Amygdala (tissue), 56 donors: ENCODE measurements around the gene KLHDC8B.
"Not testable (repeated sequence)": the region's sequence is repeated elsewhere in the genome, so short reads cannot be mapped to it uniquely, and the experiment has no call there.

Experiments used
- DNase-seq, 56 donors: peaks; one replicate each; lab custom pipeline; 2025; lab: John Stamatoyannopoulos, UW

KLHDC8B gene

GRCh38 chr3:49180116-49180515 is 8.7 kb downstream of the KLHDC8B start:
- no peak for DNase-seq

- no peak for DNase-seq
Measured at GRCh38 chr3:49181351-49181750, 10.0 kb downstream of the KLHDC8B start.

- DNase-seq, result no peak
Measured at GRCh38 chr3:49182682-49183081, 11.3 kb downstream of the KLHDC8B start.

DNA sequence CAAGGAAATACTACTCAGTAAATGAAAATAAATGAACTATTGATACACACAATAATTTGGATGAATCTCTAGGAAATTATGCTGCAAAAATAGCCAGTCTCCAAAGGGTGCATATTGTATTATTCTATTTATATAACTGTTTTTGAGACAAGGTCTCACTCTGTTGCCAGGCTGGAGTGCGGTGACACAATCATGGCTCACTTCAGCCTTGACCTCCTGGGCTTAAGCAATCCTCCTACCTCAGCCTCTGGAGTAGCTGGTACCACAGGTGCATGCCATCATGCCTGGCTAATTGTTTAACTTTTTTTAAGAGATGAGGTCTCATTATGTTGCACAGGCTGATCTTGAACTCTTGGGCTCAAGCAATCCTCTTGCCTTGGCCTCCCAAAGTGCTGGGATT is 12.5 kb downstream of the KLHDC8B start:
- DNase-seq, result no peak

- DNase-seq, result no peak
Measured at GRCh38 chr3:49191741-49192140, 20.3 kb downstream of the KLHDC8B start.

DNA sequence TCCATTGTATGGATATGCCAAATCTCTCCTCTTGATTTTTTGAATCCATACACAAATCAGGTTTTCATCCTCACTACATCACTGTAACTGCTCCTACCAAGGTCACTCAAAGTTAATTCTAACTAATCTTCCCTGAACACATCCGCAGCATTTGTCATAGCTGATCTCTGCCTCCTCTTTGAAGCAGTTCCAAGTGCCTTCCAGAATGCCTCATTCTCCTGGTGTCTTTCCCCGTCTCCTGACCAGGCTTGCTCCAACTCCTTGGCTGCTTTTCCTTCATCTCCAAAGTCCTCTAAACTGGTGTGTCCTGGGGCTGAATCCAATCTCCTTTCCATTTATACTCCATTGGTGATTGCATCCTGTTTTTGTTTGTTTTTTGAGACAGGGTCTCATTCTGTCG is 26.8 kb downstream of the KLHDC8B start:
- no peak for DNase-seq

DNA sequence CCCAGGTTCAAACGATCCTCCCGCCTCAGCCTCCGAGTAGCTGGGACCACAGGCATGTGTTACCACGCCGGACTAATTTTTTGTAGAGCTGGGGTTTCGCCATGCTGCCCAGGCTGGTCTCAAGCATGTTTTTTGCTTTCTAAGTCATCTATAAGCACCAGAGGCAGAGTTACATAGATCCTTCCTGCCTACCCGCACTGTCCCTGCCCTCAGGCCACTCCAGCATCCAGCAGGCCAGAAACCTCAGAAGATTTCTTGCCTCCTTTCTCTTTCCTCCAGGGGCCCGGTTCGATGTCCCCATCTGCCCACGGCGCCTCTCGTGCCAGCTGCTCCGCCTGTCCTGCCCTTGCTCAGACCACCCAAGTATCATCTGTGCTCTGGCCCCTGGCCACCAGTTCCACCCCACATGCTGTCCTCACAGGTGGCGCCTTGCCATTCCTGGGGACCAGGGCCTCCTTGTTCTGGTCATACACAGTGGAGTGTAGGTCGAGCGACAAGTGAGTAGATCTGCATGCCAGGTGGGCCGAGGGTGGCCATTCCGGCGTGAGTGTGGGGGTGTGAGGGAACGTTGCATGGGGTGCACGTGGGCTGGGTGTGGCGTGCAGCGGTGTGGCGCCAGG is 27.3 kb downstream of the KLHDC8B start:
- no peak for DNase-seq

- peak in 40 of 56 donors; percentile 4 to 86 (median 40) for DNase-seq
Measured at GRCh38 chr3:49199239-49199899, 28.0 kb downstream of the KLHDC8B start.

DNA sequence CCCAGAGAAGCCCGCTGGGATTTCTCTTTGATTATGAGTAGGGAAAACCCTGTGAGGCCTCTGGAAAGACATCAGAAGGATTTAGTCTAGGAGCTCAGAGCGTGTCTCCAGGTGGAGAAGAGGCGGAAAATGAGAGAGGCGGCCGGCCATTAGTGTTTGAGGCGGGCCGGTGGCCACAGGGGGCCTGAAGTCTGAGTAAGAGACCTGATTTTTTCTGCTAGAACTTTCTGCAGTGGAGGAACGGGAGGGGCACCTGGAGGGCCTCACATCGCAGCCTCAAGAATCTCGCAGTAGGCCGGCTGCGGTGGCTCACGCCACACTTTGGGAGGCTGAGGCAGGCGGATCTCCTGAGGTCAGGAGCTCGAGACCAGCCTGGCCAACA is 28.5 kb downstream of the KLHDC8B start:
- no peak for DNase-seq

DNA sequence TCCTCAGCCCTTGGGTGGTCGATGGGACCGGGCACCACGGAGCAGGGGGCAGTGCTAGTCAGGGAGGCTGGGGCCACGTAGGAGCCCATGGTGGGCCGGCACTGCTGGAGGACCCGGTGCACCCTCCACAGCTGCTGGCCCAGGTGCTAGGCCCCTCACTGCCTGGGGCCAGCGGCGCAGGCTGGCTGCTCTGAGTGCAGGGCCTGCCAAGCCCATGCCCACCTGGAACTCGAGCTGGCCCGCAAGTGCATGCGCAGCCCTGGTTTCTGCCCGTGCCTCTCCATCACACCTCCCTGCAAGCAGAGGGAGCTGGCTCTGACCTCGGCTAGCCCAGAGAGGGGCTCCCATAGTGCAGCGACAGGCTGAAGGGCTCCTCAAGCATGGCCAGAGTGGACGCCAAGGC is 42.1 kb downstream of the KLHDC8B start:
- no peak for DNase-seq

DNA sequence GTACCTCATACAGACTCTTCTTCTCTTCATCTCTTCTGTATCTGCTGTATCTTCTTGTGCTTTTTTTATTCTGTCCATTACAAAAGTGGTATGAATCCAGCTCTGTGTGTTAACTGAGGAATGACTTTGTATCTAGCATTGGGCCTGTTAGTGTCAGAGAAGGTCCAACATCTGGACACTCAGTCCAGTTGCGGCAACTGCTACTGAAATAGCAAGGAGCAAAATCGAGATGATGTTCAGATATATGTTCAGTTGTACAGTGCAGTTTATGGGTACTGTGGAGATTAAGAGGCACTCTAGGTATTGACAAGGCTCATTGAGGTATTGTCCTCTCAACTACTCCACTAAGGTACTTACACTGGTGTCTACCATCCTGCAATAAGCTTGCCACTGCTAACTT is 42.6 kb downstream of the KLHDC8B start:
- DNase-seq, result no peak

DNA sequence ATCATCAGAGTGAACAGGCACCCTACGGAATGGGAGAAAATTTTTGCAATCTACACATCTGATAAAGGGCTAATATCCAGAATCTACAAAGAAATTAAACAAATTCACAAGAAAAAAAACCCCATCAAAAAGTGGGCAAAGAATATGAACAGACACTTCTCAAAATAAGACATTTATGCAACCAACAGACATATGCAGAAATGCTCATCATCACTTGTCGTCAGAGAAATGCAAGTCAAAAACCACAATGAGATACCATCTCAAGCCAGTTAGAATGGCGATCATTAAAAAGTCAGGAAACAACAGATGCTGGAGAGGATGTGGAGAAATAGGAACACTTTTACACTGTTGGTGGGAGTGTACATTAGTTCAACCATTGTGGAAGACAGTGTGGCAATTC is 45.3 kb downstream of the KLHDC8B start:
- not testable (repeated sequence) for DNase-seq

- not testable (repeated sequence) for DNase-seq
Measured at GRCh38 chr3:49217108-49217507, 45.7 kb downstream of the KLHDC8B start.

- peak in 8 of 56 donors; percentile 0 to 36 (median 5) for DNase-seq
Measured at GRCh38 chr3:49217688-49218470, 46.5 kb downstream of the KLHDC8B start.

- DNase-seq, result peak in 8 of 56 donors; percentile 3 to 27 (median 13)
Measured at GRCh38 chr3:49218471-49218989, 47.1 kb downstream of the KLHDC8B start.

DNA sequence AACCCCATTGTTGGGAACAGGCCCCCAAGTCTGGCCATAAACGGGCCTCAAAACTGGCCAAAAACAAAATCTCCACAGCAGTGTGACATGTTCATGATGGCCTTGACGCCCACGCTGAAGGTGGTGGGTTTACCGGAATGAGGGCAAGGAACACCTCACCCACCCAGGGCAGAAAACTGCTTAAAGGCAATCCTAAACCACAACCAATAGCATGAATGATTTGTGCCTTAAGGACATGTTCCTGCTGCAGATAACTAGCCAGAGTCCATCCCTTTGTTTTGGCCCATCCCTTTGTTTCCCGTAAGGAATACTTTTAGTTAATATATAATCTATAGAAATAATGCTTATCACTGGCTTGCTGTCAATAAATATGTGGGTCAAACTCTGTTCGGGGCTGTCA is 47.7 kb downstream of the KLHDC8B start:
- no peak for DNase-seq

- not testable (repeated sequence) for DNase-seq
Measured at GRCh38 chr3:49220985-49221563, 49.7 kb downstream of the KLHDC8B start.

DNA sequence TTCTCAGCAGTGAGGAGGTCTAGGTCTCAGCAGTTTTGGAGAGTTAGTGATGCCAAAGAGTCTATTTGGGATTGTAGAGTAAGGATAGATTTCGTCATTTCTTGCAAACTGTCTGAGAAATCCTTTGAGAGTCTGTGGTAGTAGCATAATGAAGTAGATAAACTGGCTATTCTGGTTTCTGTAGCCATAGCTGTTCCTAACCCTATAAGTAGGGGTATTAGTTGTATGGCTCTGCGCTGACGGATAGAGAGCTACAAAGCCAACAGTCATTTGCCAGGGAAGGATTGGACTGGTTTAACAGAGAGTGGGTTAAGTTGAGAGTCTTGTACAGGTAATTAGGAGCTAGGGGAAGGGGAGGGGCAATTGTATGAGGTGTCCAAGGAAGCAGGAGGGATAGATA is 50.6 kb downstream of the KLHDC8B start:
- no peak for DNase-seq
